ENCODE data around the gene TMPRSS11F. TPM values are rescaled to one million over a fixed set of nuclear protein-coding genes. Genes with fewer than 3 reads are reported as not detected.

Gene TMPRSS11F
- total RNA-seq, 1 experiment from 2014 or later: not detected

DNA sequence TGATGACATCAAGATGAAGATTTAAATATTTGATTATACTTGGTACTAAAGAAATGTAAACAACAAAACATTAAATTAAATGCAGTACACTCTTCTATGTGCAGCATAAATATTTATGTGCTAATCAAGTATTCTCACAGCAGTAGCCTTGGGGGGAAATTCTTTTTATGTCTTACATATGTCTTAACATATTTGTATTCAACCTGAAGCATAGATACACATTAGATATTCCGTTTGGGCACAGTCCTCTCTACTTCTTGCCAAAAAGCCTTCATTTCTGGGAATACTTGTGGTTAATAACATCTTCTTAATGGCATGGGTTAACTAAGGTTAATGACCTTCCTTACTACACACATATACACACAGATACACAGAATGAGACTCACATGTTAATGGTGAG, 19.8 kb downstream of the TMPRSS11F start:
- H3K18ac ChIP-seq (ENCODE audit: insufficient read length, low read depth, low read length): no peak overlapping the region
- H3K23me2 ChIP-seq (ENCODE audit: insufficient read length, low read depth, low read length, poor library complexity, severe bottlenecking): no peaks in the 10 kb centered on the region
- no peaks in the 10 kb centered on the region for H4K20me1 ChIP-seq (ENCODE audit: control insufficient read depth, insufficient read depth, insufficient read length)
- H2BK5ac ChIP-seq (ENCODE audit: insufficient read length, low read length): no peak overlapping the region
- no peak overlapping the region for H3K27ac ChIP-seq (ENCODE audit: insufficient read length, low read depth, low read length)
- H3K27me3 ChIP-seq (ENCODE audit: insufficient read depth, low read length): no peaks in the 10 kb centered on the region
- no peak overlapping the region for H3K14ac ChIP-seq (ENCODE audit: insufficient read depth, low read length)
- Mint-ChIP-seq H3K36me3 (ENCODE audit: insufficient read depth in 1 of 3, low read depth in 3 of 3) (no peaks in the 10 kb centered on the region), H3K4me3 (no peak overlapping the region), H3K27ac (no peak overlapping the region), H3K4me1 (peaks cover 0 to 5% of the 10 kb centered on the region in 2 experiments; a peak in 1 of 4 replicates), H3K27me3 (ENCODE audit: low read depth) (no peaks in the 10 kb centered on the region), H3K9me3 (peaks cover 0 to under 1% of the 10 kb centered on the region in 2 experiments; a peak in 1 of 5 replicates)
- H2BK15ac ChIP-seq (ENCODE audit: low read depth, low read length): no peak overlapping the region
- no peaks in the 10 kb centered on the region for H3K4me1 ChIP-seq (ENCODE audit: insufficient read depth, low read length)
- H3T11ph ChIP-seq (ENCODE audit: low read length): no peak overlapping the region
- no peak overlapping the region for H2AFZ ChIP-seq (ENCODE audit: low read length)
- no peak overlapping the region for H4K8ac ChIP-seq (replicated peaks; ENCODE audit: insufficient read length, low read depth, low read length)
- H3K9ac ChIP-seq (ENCODE audit: extremely low read depth, insufficient read length, low read length): no peak overlapping the region
- H2BK120ac ChIP-seq (ENCODE audit: low read depth, low read length, poor library complexity, severe bottlenecking): no peak overlapping the region
- no peak for TF ChIP-seq CTCF (conservative IDR thresholded peaks at IDR 0.05)
- H3K79me2 ChIP-seq (ENCODE audit: insufficient read depth, low read length): no peaks in the 10 kb centered on the region
- no CpG with 5 or more reads among the region's 1 CpG for WGBS (ENCODE audit: extremely low coverage, insufficient read length, low lambda C conversion rate)
- H3K4ac ChIP-seq (ENCODE audit: low read depth, low read length): no peak overlapping the region
- H4K91ac ChIP-seq (ENCODE audit: insufficient read length, low read depth, low read length): no peak overlapping the region
- H2BK20ac ChIP-seq (ENCODE audit: low read depth, low read length, poor library complexity, severe bottlenecking): no peak overlapping the region
- no peaks in the 10 kb centered on the region for H3K79me1 ChIP-seq (ENCODE audit: insufficient read depth, low read depth, low read length, poor library complexity, severe bottlenecking)
- no peak overlapping the region for H3K23ac ChIP-seq (ENCODE audit: insufficient read length, low read depth, low read length)
- no peak overlapping the region for H3K4me2 ChIP-seq (ENCODE audit: insufficient read depth, insufficient read length, low read length)
- H2AK5ac ChIP-seq (ENCODE audit: insufficient read length, low read length): no peak overlapping the region
- H3K9me3 ChIP-seq (ENCODE audit: control insufficient read depth, low read depth, low read length): no peaks in the 10 kb centered on the region
- no peak for DNase-seq
- no peak overlapping the region for H3K56ac ChIP-seq (ENCODE audit: insufficient read length, low read depth, low read length)
- no peak overlapping the region for H4K5ac ChIP-seq (ENCODE audit: insufficient read length, low read depth, low read length)
- H2BK12ac ChIP-seq (ENCODE audit: insufficient read length, low read depth, low read length): no peak overlapping the region
